AG09319 (cell line): Measurements from ENCODE around the gene HAT1.
A peak's percentile ranks its signal among the peaks of the same experiment; 100 is the strongest.
"Not testable (repeated sequence)": the region's sequence is repeated elsewhere in the genome, so short reads cannot be mapped to it uniquely, and the experiment has no call there.

Source experiments
- DNase-seq: peaks from one replicate; pipeline ENCODE4 v3.0.0-alpha.2; 2010; ENCODE audit warnings: low read depth; ENCODE audit errors: extremely low read depth
- TF ChIP-seq, protein P1 (sequence below): IDR thresholded peaks from 2 replicates; pipeline ENCODE4 v1.5.1; 2011; ENCODE audit warnings: low read depth, mild to moderate bottlenecking, inconsistent platforms, low read length, moderate library complexity

HAT1 gene

DNA sequence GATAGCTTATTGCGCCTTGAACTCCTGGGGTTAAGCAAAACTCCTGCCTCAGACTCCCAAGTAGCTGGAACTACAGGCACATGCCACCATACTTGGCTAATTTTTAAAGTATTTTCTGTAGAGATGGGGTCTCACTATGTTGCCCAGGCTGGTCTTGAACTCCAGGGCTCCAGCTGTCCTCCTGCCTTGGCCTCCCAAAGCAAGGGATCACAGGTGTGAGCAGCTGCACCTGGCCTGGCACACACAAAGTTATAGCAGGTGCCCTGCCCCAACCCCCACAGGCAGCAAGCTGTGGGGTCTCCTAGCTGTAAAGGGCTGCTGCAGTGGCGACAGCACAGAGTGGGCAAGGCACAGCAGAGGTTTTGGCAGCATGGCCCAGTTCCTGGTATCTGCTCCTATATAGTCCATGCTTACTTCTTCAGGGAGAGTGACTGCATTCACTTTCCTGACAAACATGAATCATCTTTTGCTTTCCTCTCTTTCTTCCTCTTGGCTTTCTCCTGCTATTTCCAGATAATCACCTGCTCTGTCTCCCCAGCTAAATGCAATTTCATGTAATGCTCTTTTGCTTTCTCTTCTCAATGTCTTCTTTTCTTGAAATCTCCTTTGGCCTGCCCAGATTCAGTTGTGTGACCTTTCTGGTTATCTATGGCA, 50.2 kb downstream of the HAT1 start:
- no peak for DNase-seq
- TF ChIP-seq, protein P1, sequence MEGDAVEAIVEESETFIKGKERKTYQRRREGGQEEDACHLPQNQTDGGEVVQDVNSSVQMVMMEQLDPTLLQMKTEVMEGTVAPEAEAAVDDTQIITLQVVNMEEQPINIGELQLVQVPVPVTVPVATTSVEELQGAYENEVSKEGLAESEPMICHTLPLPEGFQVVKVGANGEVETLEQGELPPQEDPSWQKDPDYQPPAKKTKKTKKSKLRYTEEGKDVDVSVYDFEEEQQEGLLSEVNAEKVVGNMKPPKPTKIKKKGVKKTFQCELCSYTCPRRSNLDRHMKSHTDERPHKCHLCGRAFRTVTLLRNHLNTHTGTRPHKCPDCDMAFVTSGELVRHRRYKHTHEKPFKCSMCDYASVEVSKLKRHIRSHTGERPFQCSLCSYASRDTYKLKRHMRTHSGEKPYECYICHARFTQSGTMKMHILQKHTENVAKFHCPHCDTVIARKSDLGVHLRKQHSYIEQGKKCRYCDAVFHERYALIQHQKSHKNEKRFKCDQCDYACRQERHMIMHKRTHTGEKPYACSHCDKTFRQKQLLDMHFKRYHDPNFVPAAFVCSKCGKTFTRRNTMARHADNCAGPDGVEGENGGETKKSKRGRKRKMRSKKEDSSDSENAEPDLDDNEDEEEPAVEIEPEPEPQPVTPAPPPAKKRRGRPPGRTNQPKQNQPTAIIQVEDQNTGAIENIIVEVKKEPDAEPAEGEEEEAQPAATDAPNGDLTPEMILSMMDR, result no peak

DNA sequence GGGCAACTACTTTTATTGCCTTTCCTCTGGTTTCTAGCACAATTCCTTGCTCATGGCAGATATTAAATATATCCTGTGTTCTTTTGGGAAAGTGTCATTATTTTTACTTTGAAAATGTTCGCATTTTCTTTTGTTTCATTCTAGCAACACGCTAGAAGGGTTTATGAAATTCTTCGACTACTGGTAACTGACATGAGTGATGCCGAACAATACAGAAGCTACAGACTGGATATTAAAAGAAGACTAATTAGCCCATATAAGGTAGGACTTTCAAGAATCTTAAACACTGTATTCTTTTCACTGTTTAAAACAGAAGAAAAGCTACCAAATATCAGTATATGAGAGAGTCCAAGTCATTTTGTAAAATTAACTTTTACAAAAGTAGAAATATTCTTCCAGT, 56.8 kb downstream of the HAT1 start:
- no peak for DNase-seq
- TF ChIP-seq, protein P1, result no peak

DNA sequence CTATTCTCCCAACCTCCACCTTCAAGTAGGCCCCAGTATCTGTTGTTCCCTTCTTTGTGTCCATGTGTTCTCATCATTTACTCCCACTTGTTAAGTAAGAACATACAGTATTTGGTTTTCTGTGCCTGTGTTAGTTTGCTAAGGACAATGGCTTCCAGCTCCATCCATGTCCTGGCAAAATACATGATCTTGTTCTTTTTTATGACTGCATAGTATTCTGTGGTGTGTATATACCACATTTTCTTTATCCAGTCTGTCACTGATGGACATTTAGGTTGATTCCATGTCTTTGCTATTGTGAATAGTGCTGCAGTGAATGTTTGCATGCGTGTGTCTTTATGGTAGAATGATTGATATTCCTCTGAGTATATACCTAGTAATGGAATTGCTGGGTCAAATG, 61.7 kb downstream of the HAT1 start:
- DNase-seq, result not testable (repeated sequence)

DNA sequence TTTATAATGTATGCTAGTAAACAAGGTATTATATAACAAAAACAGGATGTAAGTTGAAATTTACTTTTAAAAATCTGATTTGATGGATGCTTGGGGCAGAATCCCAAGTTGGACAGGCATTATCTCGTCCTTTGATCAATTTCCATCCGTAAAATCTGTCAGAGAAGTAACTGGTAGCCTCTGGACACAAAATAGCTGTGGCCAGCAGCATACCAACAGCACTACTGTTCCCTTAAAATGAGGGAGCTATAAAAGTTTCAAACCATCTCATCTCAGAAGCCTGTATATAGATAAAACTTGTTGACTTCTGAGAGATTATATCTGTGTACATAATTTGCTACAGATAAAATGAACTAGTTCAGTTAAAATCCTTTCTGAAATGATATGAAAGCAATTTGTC, 62.8 kb downstream of the HAT1 start:
- TF ChIP-seq, protein P1, result no peak
- no peak for DNase-seq

DNA sequence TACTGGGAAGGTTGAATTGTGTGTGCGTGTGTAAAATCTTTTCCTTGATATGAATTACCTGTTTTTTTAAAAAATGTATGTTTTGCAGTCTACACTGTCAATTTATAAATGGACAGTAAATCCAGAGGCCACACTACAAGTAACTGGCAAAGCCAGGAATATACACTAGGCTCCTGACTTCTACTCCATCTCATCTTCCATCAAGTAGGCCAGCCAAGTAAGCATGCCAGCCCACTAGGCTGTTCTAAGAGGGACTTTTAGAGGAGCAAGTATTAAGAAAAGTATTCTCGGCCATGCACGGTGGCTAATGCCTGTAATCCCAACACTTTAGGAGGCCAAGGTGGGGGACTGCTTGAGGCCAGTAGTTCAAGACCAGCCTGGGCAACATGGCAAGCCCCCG, 64.5 kb downstream of the HAT1 start:
- TF ChIP-seq, protein P1, result no peak
- DNase-seq, result no peak

DNA sequence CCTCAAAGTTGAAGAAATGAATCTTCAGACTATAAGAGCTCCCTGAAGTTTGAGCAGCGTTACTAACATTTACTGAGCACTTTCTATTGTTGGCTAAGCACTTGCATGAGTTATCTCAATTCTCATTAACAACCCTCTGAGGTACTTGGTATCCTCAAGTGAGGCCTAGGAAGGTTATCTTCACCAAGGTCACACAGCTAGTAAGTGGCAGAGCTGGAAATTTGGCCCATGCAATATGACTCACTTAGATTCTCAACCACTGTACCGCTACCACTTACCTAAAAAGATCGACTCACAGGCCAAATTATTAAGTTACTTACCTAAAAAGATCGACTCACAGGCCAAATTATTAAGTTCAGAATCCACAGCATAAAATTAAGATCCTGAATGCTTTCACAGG, 68.8 kb downstream of the HAT1 start:
- TF ChIP-seq, protein P1, result no peak
- DNase-seq, result no peak

DNA sequence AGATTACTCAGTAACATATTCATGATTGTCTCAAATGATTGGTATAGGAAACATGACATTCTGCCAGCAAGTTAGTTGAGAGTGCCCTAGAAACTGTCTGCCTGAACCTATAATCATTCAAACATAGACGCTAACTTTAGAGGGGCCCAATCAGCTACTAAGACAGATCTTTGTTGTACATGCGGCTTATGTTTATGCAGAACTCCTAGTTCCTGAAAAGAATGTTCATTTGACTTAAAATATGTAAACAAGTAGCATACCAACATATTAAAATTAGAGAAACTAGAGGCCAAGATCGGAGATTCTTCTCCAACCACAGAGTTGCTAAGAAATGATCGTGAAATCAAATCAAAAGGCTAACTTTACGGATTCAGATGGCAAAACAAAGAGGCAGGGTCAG, 73.3 kb downstream of the HAT1 start:
- DNase-seq, result peak; percentile 12
- TF ChIP-seq, protein P1, result no peak

DNA sequence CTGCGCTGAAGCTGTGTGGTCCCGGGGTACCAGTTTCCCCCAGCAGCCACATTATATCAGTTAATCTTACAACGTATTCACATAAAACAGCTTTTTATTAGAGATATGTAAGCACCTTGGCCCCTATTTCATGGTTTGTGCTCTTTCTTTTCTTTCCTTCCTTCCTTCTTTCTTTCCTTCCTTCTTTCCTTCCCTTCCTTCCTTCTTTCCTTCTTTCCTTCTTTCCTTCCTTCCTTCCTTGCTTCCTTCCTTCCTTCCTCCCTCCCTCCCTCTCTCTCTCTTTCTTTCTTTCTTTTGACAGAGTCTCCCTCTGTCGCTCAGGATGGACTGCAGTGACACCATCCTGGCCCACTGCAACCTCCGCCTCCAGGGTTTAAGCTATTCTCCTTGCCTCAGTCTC, 73.8 kb downstream of the HAT1 start:
- no peak for DNase-seq
- TF ChIP-seq, protein P1, result no peak

DNA sequence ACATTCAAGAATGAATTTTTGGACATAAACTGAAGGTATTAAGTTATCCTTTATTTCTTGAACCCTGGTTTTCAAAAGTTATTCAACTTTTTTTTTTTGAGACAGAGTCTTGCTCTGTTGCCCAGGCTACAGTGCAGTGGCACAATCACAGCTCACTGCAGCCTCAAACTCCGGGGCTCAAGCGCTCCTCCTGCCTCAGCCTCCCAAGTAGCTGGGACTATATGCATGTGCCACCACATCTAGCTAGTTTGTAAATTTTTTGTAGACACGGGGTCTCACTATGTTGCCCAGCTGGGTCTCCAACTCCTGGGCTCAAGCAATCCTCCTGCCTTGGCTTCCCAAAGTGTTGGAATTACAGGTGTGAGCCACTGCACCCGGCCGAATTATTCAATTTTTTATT, 74.8 kb downstream of the HAT1 start:
- DNase-seq, result not testable (repeated sequence)
